Activated gamma-delta T cell treated with anti-CD3 and anti-CD28 coated beads, Interleukin-2, amount 50 U/mL, for 16 hours (primary cell): ENCODE data around the gene SYT17.
"Not testable (repeated sequence)": the region's sequence is repeated elsewhere in the genome, so short reads cannot be mapped to it uniquely, and the experiment has no call there.

ENCODE experiments used
- DNase-seq: peaks from one replicate; pipeline ENCODE4 v3.0.0-alpha.2; 2020; ENCODE audit warnings: low read depth

The SYT17 gene

GRCh38 chr16:19173649-19174383 lies 5.8 kb downstream of the SYT17 start:
- DNase-seq, result no peak

GRCh38 chr16:19174478-19174877 lies 6.4 kb downstream of the SYT17 start:
- no peak for DNase-seq

GRCh38 chr16:19175492-19176262 lies 7.6 kb downstream of the SYT17 start:
- DNase-seq, result no peak

- DNase-seq, result no peak
Measured at GRCh38 chr16:19177111-19177739, 9.2 kb downstream of the SYT17 start.

GRCh38 chr16:19179546-19180490 lies 11.8 kb downstream of the SYT17 start:
- DNase-seq, result no peak

GRCh38 chr16:19180741-19181140 lies 12.7 kb downstream of the SYT17 start:
- no peak for DNase-seq

GRCh38 chr16:19182481-19182880 lies 14.4 kb downstream of the SYT17 start:
- no peak for DNase-seq

- DNase-seq, result no peak
Measured at GRCh38 chr16:19183187-19183586, 15.1 kb downstream of the SYT17 start.

GRCh38 chr16:19184823-19185509 lies 16.9 kb downstream of the SYT17 start:
- DNase-seq, result no peak

- no peak for DNase-seq
Measured at GRCh38 chr16:19185510-19185851, 17.4 kb downstream of the SYT17 start.

- DNase-seq, result no peak
Measured at GRCh38 chr16:19186408-19186807, 18.4 kb downstream of the SYT17 start.

GRCh38 chr16:19187961-19188360 lies 19.9 kb downstream of the SYT17 start:
- DNase-seq, result not testable (repeated sequence)

- no peak for DNase-seq
Measured at GRCh38 chr16:19188406-19188805, 20.4 kb downstream of the SYT17 start.

- DNase-seq, result no peak
Measured at GRCh38 chr16:19192865-19193264, 24.8 kb downstream of the SYT17 start.

GRCh38 chr16:19196871-19197270 lies 28.8 kb downstream of the SYT17 start:
- DNase-seq, result no peak

- no peak for DNase-seq
Measured at GRCh38 chr16:19203374-19203966, 35.4 kb downstream of the SYT17 start.

- no peak for DNase-seq
Measured at GRCh38 chr16:19210280-19210924, 42.4 kb downstream of the SYT17 start.

GRCh38 chr16:19210968-19211367 lies 42.9 kb downstream of the SYT17 start:
- no peak for DNase-seq

GRCh38 chr16:19212059-19212458 lies 44.0 kb downstream of the SYT17 start:
- DNase-seq, result no peak

- DNase-seq, result no peak
Measured at GRCh38 chr16:19213885-19214284, 45.8 kb downstream of the SYT17 start.

GRCh38 chr16:19215705-19216104 lies 47.7 kb downstream of the SYT17 start:
- no peak for DNase-seq
